Naive thymus-derived CD4-positive, alpha-beta T cell (primary cell): ENCODE measurements around the gene HOXC5. TPM values are rescaled to one million over a fixed set of nuclear protein-coding genes. Genes with fewer than 3 reads are reported as not detected.
A peak's percentile ranks its signal among the peaks of the same experiment; 100 is the strongest.
"Not testable (repeated sequence)": the region's sequence is repeated elsewhere in the genome, so short reads cannot be mapped to it uniquely, and the experiment has no call there.

Experiments used
- ATAC-seq: fragments of 150-1000 bp; cut with Tn5 transposase; 2 replicates; pipeline ENCODE4 v1.10.0; 2021; ENCODE audit warnings: mild to moderate bottlenecking, moderate library complexity
- CTCF ChIA-PET: fragments of 350-600 bp; sonication (Branson Sonifier 250); formaldehyde crosslinking; loops from one replicate; lab custom pipeline; 2021; ENCODE audit warnings: antibody characterized with exemption; lab: Charles Lee
- POLR2A ChIA-PET: fragments of 350-600 bp; sonication (Branson Sonifier 250); formaldehyde crosslinking; loops from one replicate; lab custom pipeline; 2021; ENCODE audit warnings: antibody characterized with exemption, inconsistent platforms; lab: Charles Lee
- DNase-seq, 9 donors: peaks; one replicate each; pipeline versions ENCODE4 v3.0.0 to v3.0.0-alpha.2; 2020 to 2022; ENCODE audit warnings: mixed read lengths in 1 of 9
- H3K27ac ChIP-seq: one replicate; pipeline ENCODE4 v1.7.0; 2013; ENCODE audit warnings: mild to moderate bottlenecking, low read depth, low read length, moderate library complexity
- H3K27me3 ChIP-seq, 2 donors: one replicate each; pipeline ENCODE4 v1.7.0; 2013; ENCODE audit warnings: low read length in 2 of 2, mild to moderate bottlenecking in 2 of 2, moderate library complexity in 2 of 2; ENCODE audit not compliant: control insufficient read depth in 2 of 2, insufficient read depth in 2 of 2
- H3K36me3 ChIP-seq, 3 experiments: 1 replicate in 2 of 3; 2 replicates in 1 of 3; pipeline ENCODE4 v1.7.0; 2013; ENCODE audit warnings: low read length in 3 of 3, mild to moderate bottlenecking in 3 of 3, moderate library complexity in 1 of 3; ENCODE audit not compliant: insufficient read depth in 3 of 3, control insufficient read depth in 2 of 3
- H3K4me1 ChIP-seq, 2 donors: one replicate each; pipeline ENCODE4 v1.7.0; 2013; ENCODE audit warnings: low read length in 2 of 2, mild to moderate bottlenecking in 2 of 2, moderate library complexity in 1 of 2; ENCODE audit not compliant: control insufficient read depth in 2 of 2, insufficient read depth in 2 of 2
- H3K4me3 ChIP-seq: 2 replicates; pipeline ENCODE4 v1.7.0; 2013; ENCODE audit warnings: mild to moderate bottlenecking, low read length
- H3K9me3 ChIP-seq, 3 experiments: 1 replicate in 2 of 3; 2 replicates in 1 of 3; pipeline ENCODE4 v1.7.0; 2013; ENCODE audit warnings: low read length in 3 of 3; ENCODE audit not compliant: control insufficient read depth in 2 of 3
- H3K27ac Mint-ChIP-seq, 9 donors: one replicate each; pipeline ENCODE4 v1.8.0; 2020 to 2022; ENCODE audit warnings: mixed read lengths in 9 of 9, mild to moderate bottlenecking in 8 of 9, moderate library complexity in 5 of 9, inconsistent platforms in 2 of 9
- H3K27me3 Mint-ChIP-seq, 5 donors: one replicate each; pipeline ENCODE4 v1.8.0; 2021 to 2022; ENCODE audit warnings: mixed read lengths in 5 of 5, mild to moderate bottlenecking in 1 of 5
- H3K36me3 Mint-ChIP-seq, 5 donors: one replicate each; pipeline ENCODE4 v1.8.0; 2020 to 2022; ENCODE audit warnings: mixed read lengths in 5 of 5, mild to moderate bottlenecking in 3 of 5, inconsistent platforms in 1 of 5
- H3K4me1 Mint-ChIP-seq, 7 donors: one replicate each; pipeline ENCODE4 v1.8.0; 2020 to 2022; ENCODE audit warnings: mixed read lengths in 7 of 7, mild to moderate bottlenecking in 3 of 7, inconsistent platforms in 1 of 7
- H3K4me3 Mint-ChIP-seq, 10 donors: one replicate each; pipeline ENCODE4 v1.8.0; 2020 to 2022; ENCODE audit warnings: mild to moderate bottlenecking in 10 of 10, mixed read lengths in 10 of 10, moderate library complexity in 6 of 10, inconsistent platforms in 2 of 10
- H3K9me3 Mint-ChIP-seq, 11 donors: one replicate each; pipeline ENCODE4 v1.8.0; 2020 to 2022; ENCODE audit warnings: mixed read lengths in 11 of 11, mild to moderate bottlenecking in 4 of 11, inconsistent platforms in 1 of 11, moderate library complexity in 1 of 11
- intact Hi-C, 2 donors: fragments of 100-400 bp; cut with micrococcal nuclease; formaldehyde crosslinking; loops; one replicate each; pipeline ENCODE4 v1.15.1; 2023
- polyA plus RNA-seq, 2 donors: library from polyadenylated mRNA; unstranded; fragments of 300-500 nt; fragmentation: Illumina TruSeq; gene quantifications; one replicate each; pipeline ENCODE4 v1.2.3, GENCODE V29; 2021
- total RNA-seq, 6 experiments: library from RNA in 5 of 6; stranded (reverse) in 5 of 6; gene quantifications; 1 replicate in 5 of 6; 2 replicates in 1 of 6; pipeline ENCODE4 v1.2.3 and lab custom pipeline; 2021 to 2026

Gene HOXC5
- total and polyA plus RNA-seq, 7 experiments from 2014 or later: not detected

DNA sequence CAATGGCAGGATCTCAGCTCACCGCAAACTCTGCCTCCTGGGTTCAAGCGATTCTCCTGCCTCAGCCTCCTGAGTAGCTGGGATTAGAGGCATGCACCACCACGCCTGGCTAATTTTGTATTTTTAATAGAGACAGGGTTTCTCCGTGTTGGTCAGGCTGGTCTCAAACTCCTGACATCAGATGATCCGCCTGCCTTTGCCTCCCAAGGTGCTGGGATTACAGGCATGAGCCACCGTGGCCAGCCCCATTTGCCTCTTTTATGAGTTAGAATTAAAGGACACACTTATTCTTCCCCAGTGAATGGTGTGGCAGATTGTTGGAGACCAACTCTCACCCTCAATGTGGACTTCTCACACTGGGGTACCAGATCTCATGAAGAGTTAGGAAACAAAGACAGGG is 9.2 kb downstream of the HOXC5 start:
- not testable (repeated sequence) for H3K9me3 Mint-ChIP-seq

DNA sequence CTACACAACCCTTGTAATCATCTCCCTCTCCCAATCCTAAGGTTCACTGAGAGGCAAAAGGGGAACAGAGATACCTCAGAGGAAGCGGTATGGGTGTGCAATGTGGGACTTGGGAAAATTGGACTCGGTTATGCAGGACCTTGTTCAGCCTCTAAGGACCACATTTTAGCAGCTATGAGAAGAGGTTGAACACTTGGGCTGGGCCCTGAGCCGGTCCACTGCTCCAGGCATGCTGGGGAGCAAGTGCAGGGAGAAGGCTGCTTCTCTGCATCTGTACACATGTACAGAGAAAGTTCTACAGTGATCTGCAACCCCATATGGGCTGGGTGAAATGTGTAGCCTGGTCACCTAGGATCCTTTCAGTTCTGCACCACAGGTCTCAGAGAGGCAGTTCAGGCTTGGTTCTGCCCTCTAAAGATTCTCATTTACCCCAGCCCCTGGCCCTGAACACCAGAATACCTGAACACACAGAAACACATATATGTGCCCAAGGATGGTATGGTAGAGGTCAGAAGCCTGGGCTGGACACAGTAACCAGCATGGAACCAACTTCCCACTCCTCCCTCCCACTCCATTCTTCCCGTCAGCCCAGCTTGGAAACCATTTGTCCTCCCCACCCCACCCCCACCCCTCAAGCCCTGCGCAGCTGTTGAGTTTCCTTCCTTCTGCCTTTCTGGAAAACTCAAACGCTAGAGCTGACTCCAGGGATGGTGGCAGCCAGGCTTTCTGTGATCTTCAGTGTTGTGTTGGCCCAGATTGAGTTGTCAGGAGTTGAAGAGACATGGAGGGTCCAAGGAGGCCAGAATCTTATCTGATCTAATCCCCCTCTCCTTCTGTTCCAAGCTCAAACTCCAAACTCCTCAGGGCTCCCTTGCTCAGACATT is 10.4 kb downstream of the HOXC5 start:
- intact Hi-C loops: no loop called here
- no peak overlapping the region for H3K27ac Mint-ChIP-seq

More for the DNA sequence above, 9.2 kb downstream of the HOXC5 start:
- H3K4me3 Mint-ChIP-seq, intact Hi-C loops, DNase-seq, H3K27ac ChIP-seq, H3K4me1 ChIP-seq, H3K36me3 Mint-ChIP-seq, H3K4me3 ChIP-seq, POLR2A ChIA-PET, ATAC-seq, H3K9me3 ChIP-seq, H3K36me3 ChIP-seq, CTCF ChIA-PET, H3K27ac Mint-ChIP-seq: not testable (repeated sequence)
- peaks cover 6 to 31% of the 10 kb centered on the region in 2 donors for H3K27me3 ChIP-seq
- Mint-ChIP-seq H3K4me1 (peaks cover 7 to 21% (median 13%) of the 10 kb centered on the region in 7 donors), H3K27me3 (peaks cover 87 to 96% (median 94%) of the 10 kb centered on the region in 5 donors)

DNA sequence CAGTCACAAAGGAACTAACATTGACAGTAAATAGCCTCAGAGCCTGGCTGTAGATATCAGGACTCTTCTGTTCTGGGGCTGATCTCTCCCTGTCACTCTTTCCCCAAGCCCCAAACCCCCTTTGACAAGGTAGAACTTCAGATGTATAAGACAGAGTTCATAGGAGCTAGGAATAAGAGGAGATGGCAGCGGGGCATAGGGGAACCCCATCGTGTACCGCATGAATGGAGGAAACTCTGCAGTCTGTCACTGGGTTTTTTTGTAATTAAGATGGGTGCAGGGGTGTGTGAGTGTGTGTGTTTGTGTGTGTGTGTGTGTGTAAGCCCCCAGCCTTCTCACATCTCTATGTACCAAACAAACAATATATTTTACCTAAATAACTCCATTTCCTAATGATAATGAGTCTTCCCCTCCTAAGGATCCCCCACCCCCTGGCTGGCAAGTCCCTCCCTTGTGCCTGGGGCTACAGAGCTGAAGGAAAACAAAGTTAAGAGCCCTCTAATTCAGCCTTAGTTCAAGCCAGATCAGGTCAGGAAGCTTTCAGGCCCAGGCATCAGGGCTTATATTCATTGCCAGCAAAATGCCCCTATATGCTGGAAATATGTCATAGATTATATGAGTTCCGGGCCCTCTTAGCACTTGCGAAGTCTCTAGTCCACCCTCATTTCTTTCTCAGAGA is 11.7 kb downstream of the HOXC5 start:
- H3K9me3 ChIP-seq: peaks cover 0 to 3% (median 0%) of the 10 kb centered on the region in 3 experiments
- H3K36me3 ChIP-seq: no peaks in the 10 kb centered on the region
- Mint-ChIP-seq H3K9me3 (peaks cover 0 to 9% (median 1%) of the 10 kb centered on the region in 11 donors), H3K27me3 (peaks cover 86 to 96% (median 93%) of the 10 kb centered on the region in 5 donors), H3K36me3 (peaks cover 0 to 6% (median 0%) of the 10 kb centered on the region in 5 donors), H3K4me3 (no peak overlapping the region), H3K4me1 (peaks cover 10 to 34% (median 18%) of the 10 kb centered on the region in 7 donors), H3K27ac (peak overlapping the region in 1 of 9 donors; percentile 55)
- CTCF ChIA-PET: interaction anchor here (1.6 kb wide), 1 partner anchor 12 kb away, joined by 8 read pairs; the partner anchor contains the start of gene HOXC5
- POLR2A ChIA-PET: no interaction called here
- peaks cover 0 to 8% of the 10 kb centered on the region in 2 donors for H3K4me1 ChIP-seq
- no peak overlapping the region for H3K27ac ChIP-seq
- ATAC-seq (no peak), DNase-seq (no peak)
- intact Hi-C loops: no loop called here
- H3K27me3 ChIP-seq: peaks cover 10 to 43% of the 10 kb centered on the region in 2 donors
- H3K4me3 ChIP-seq: no peak overlapping the region

More for the DNA sequence above, 10.4 kb downstream of the HOXC5 start:
- ChIA-PET POLR2A (no interaction called here), CTCF (no interaction called here)
- H3K9me3 ChIP-seq: peaks cover 0 to 3% (median 0%) of the 10 kb centered on the region in 3 experiments
- ATAC-seq (no peak), DNase-seq (no peak)
- peaks cover 0 to 4% (median 0%) of the 10 kb centered on the region in 11 donors for H3K9me3 Mint-ChIP-seq
- no peak overlapping the region for H3K4me3 ChIP-seq
- peaks cover 6 to 35% of the 10 kb centered on the region in 2 donors for H3K27me3 ChIP-seq
- H3K27ac ChIP-seq: no peak overlapping the region
- H3K36me3 Mint-ChIP-seq: no peaks in the 10 kb centered on the region
- H3K36me3 ChIP-seq: no peaks in the 10 kb centered on the region
- H3K4me1 Mint-ChIP-seq: peaks cover 10 to 28% (median 18%) of the 10 kb centered on the region in 7 donors
- no peak overlapping the region for H3K4me3 Mint-ChIP-seq
- H3K27me3 Mint-ChIP-seq: peaks cover 86 to 96% (median 92%) of the 10 kb centered on the region in 5 donors
- peaks cover 0 to 8% of the 10 kb centered on the region in 2 donors for H3K4me1 ChIP-seq

DNA sequence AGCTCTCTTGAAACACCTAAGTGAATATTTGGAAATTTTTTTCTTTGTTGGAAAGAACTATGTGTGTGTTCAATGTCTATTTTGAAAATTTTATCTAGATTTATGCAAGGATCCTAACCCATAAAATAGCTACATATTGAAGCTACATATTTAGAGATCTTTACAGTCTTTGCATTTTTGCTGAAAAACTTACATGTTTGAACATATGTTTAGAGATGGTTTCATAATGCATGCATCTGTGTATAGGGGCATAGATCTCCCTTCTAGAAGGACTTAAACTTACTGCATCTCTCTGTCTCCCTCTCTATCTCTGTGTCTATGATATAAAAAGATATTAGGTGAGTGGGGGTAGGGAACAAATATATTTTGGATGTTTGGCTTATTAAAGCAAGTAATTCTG is 12.6 kb downstream of the HOXC5 start:
- Mint-ChIP-seq H3K27me3 (peaks cover 87 to 97% (median 94%) of the 10 kb centered on the region in 5 donors), H3K9me3 (peaks cover 0 to 9% (median 1%) of the 10 kb centered on the region in 11 donors), H3K36me3 (peaks cover 0 to 6% (median 0%) of the 10 kb centered on the region in 5 donors), H3K4me1 (peaks cover 12 to 41% (median 25%) of the 10 kb centered on the region in 7 donors), H3K27ac (no peak overlapping the region), H3K4me3 (no peak overlapping the region)
- Histone ChIP-seq H3K9me3 (peaks cover 0 to 3% (median 0%) of the 10 kb centered on the region in 3 experiments), H3K4me3 (no peak overlapping the region), H3K4me1 (peaks cover 0 to 8% of the 10 kb centered on the region in 2 donors), H3K36me3 (no peaks in the 10 kb centered on the region), H3K27ac (no peak overlapping the region), H3K27me3 (peaks cover 16 to 46% of the 10 kb centered on the region in 2 donors)
- ATAC-seq (no peak), DNase-seq (no peak)
- POLR2A ChIA-PET: no interaction called here
- intact Hi-C loops: no loop called here
- CTCF ChIA-PET: interaction anchor here (1.6 kb wide), 1 partner anchor 13 kb away, joined by 8 read pairs; the partner anchor contains the start of gene HOXC5

DNA sequence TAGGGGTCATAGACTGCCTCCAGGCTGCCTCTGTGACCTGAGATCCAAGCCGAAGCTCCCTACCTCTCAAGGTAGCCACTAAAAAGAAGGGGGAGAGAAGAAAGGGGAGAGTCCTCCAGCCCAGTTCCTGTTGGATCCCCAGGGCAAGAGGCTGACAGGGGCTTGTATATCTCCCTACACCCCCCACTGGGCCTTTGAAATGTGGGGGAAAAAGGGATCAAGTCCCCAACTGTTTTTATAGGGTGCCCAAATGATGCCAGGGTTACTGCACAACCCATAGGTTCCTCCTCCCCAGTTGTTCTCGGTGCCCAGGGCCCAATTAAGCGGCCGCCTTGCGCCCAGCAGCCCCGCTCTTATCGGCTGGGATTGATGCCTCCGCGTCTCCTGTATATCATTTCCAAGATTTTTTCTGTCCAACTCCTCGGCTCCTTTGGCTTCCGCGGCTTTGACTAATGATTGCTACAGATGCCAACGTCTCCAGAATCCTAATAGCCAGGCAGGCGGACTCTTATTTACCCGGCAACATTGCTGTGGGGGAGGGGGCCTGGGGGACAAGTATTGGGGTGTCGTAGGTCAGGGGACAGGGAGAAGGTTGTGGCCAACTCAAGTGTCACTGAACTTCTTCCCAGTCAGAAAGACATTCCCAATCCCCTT is 13.1 kb downstream of the HOXC5 start:
- Mint-ChIP-seq H3K4me3 (peak overlapping the region in 3 of 10 donors; percentile 33 to 68 (median 67)), H3K27ac (peak overlapping the region in 1 of 9 donors; percentile 38), H3K4me1 (peaks cover 15 to 43% (median 31%) of the 10 kb centered on the region in 7 donors), H3K36me3 (peaks cover 0 to 6% (median 0%) of the 10 kb centered on the region in 5 donors), H3K9me3 (peaks cover 0 to 9% (median 1%) of the 10 kb centered on the region in 11 donors), H3K27me3 (peaks cover 88 to 99% (median 95%) of the 10 kb centered on the region in 5 donors)
- Histone ChIP-seq H3K27me3 (peaks cover 16 to 47% of the 10 kb centered on the region in 2 donors), H3K9me3 (peaks cover 0 to 3% (median 0%) of the 10 kb centered on the region in 3 experiments), H3K4me3 (no peak overlapping the region), H3K4me1 (peaks cover 0 to 8% of the 10 kb centered on the region in 2 donors), H3K27ac (no peak overlapping the region), H3K36me3 (no peaks in the 10 kb centered on the region)
- DNase-seq (no peak), ATAC-seq (no peak)
- CTCF ChIA-PET: interaction anchor here (1.6 kb wide), 1 partner anchor 14 kb away, joined by 8 read pairs; the partner anchor contains the start of gene HOXC5
- intact Hi-C loops: no loop called here
- POLR2A ChIA-PET: no interaction called here

DNA sequence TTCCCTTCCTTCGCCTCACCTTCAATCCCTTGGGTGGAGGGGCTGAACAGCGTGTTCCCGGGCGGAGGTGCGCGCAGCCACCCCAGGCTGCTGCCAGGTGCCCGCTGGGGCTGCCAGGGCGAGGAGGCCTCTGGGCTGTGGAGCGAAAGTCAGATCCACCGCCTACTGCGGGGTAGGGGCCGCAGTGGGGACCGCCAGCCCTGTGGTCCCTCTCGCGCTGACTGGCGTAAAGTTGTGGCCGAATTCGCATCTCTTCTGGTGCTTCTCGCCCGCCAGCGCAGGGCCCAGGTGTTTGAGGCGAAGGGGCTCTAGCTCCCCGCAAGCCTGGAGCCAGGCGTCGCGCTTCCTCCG is 13.9 kb downstream of the HOXC5 start:
- Mint-ChIP-seq H3K36me3 (peaks cover 0 to 6% (median 0%) of the 10 kb centered on the region in 5 donors), H3K4me3 (peak overlapping the region; percentile 17 to 77 (median 60)), H3K9me3 (peaks cover 0 to 10% (median 1%) of the 10 kb centered on the region in 11 donors), H3K27ac (peak overlapping the region in 2 of 9 donors; percentile 38 to 59), H3K27me3 (peaks cover 96 to 100% (median 96%) of the 10 kb centered on the region in 5 donors), H3K4me1 (peaks cover 18 to 50% (median 39%) of the 10 kb centered on the region in 7 donors)
- ATAC-seq: no peak
- intact Hi-C loops: no loop called here
- ChIA-PET POLR2A (no interaction called here), CTCF (no interaction called here)
- peaks cover 0 to 3% (median 0%) of the 10 kb centered on the region in 3 experiments for H3K9me3 ChIP-seq
- H3K4me1 ChIP-seq: peaks cover 0 to 12% of the 10 kb centered on the region in 2 donors
- H3K36me3 ChIP-seq: no peaks in the 10 kb centered on the region
- H3K27ac ChIP-seq: no peak overlapping the region
- no peak for DNase-seq
- peaks cover 16 to 52% of the 10 kb centered on the region in 2 donors for H3K27me3 ChIP-seq
- no peak overlapping the region for H3K4me3 ChIP-seq
